Measurements from ENCODE around the gene EXOC3L4. TPM values are rescaled to one million over a fixed set of nuclear protein-coding genes. Genes with fewer than 3 reads are reported as not detected.

Gene EXOC3L4
- total RNA-seq, 1 experiment from 2014 or later: not detected

GRCh38 chr14:103104389-103104653 lies 9.8 kb downstream of the EXOC3L4 start:
- no peaks in the 10 kb centered on the region for H3K79me2 ChIP-seq (ENCODE audit: insufficient read depth, low read length)
- no peaks in the 10 kb centered on the region for H3K9me3 ChIP-seq (ENCODE audit: control insufficient read depth in 1 of 2, insufficient read depth in 1 of 2, low read depth in 1 of 2, low read length in 2 of 2)
- H2AFZ ChIP-seq (ENCODE audit: low read depth, low read length, poor library complexity, severe bottlenecking): no peak overlapping the region
- H3K4me3 ChIP-seq (replicated peaks in 1 of 2; ENCODE audit: low read depth in 1 of 2, low read length in 2 of 2): no peak overlapping the region
- ChIA-PET POLR2A (interaction anchor here (0.7 to 1.0 kb wide), 2 partner anchors 10 to 190 kb away, joined by 3 to 6 read pairs; partner anchors contain the start of gene EXOC3L4), RAD21 (ENCODE audit: low non-redundant PET in 1 of 2, low total read pairs in 2 of 2, uncharacterized antibody in 2 of 2, unreplicated experiment in 2 of 2) (interaction anchor here (0.6 to 2.1 kb wide), 13 partner anchors 26 to 417 kb away, joined by 3 to 18 read pairs (median 3); no protein-coding TSS in a partner anchor), CTCF (interaction anchor here (0.6 to 3.1 kb wide), 32 partner anchors 9 to 1390 kb away, joined by 3 to 41 read pairs (median 6); partner anchors contain the start of genes EXOC3L4 and TNFAIP2)
- H3K9ac ChIP-seq (ENCODE audit: low read length): no peak overlapping the region
- H3K9me2 ChIP-seq (ENCODE audit: insufficient read depth): no peaks in the 10 kb centered on the region
- no peaks in the 10 kb centered on the region for H4K20me1 ChIP-seq (ENCODE audit: insufficient read depth)
- BruUV-seq (replicated peaks): no TSS peak
- no peaks in the 10 kb centered on the region for H3K36me3 ChIP-seq (ENCODE audit: control insufficient read depth in 1 of 2, insufficient read depth in 2 of 2, low read length in 2 of 2)
- peaks cover 24 to 41% of the 10 kb centered on the region in 2 experiments for H3K4me1 ChIP-seq (ENCODE audit: control insufficient read depth in 1 of 2, insufficient read depth in 2 of 2, low read length in 2 of 2)
- intact Hi-C loops (cut with micrococcal nuclease): no loop called here
- peak overlapping the region; percentile 60 for H3K4me2 ChIP-seq (ENCODE audit: low read length)
- TF ChIP-seq ZFX (IDR thresholded peaks at IDR 0.05): no peak
- TF ChIP-seq EZH2 (IDR thresholded peaks at IDR 0.05): no peak
- no peak for TF ChIP-seq EGR1 (IDR thresholded peaks at IDR 0.05; ENCODE audit: low read depth)
- TF ChIP-seq SP1 (IDR thresholded peaks at IDR 0.05; ENCODE audit: low read depth): no peak
- TF ChIP-seq YY1 (IDR thresholded peaks at IDR 0.05; ENCODE audit: extremely low read depth, insufficient replicate concordance, low read depth, low read length): no peak
- TF ChIP-seq JUND (IDR thresholded peaks at IDR 0.05): no peak
- no peak for TF ChIP-seq TCF7L2 (IDR thresholded peaks at IDR 0.05; ENCODE audit: borderline replicate concordance, extremely low read depth, insufficient read depth, insufficient read length)
- TF ChIP-seq POLR2A (IDR thresholded peaks at IDR 0.05; ENCODE audit: borderline replicate concordance, extremely low read depth, insufficient read depth, insufficient read length): no peak
- TF ChIP-seq ZBTB33 (IDR thresholded peaks at IDR 0.05; ENCODE audit: extremely low read depth, insufficient replicate concordance, low read length): no peak
- no peak for TF ChIP-seq EZH2phosphoT487 (IDR thresholded peaks at IDR 0.05; ENCODE audit: borderline replicate concordance)
- TF ChIP-seq CBX3 (IDR thresholded peaks at IDR 0.05; ENCODE audit: low read depth): no peak
- no peak for TF ChIP-seq SRF (IDR thresholded peaks at IDR 0.05; ENCODE audit: low read depth)
- no peak for TF ChIP-seq MAX (IDR thresholded peaks at IDR 0.05)
- H3K27me3 ChIP-seq (ENCODE audit: insufficient read depth, low read length): no peaks in the 10 kb centered on the region
- DNase-seq (ENCODE audit: low read depth, low spot score) (no peak), ATAC-seq (no peak)
- no peak overlapping the region; the same call in 1 of the 2 replicates for H3K27ac ChIP-seq (ENCODE audit: low read depth, low read length)

All from HCT116 (cell line).